ENCODE measurements around the gene FAM13A. TPM values are rescaled to one million over a fixed set of nuclear protein-coding genes. Genes with fewer than 3 reads are reported as not detected.

FAM13A gene
- total and polyA plus RNA-seq, 2 of the 8 experiments (the other 6 are each of a cell fraction or from before 2014, with no cell fraction given): 7.1 to 16.5 TPM

- CTCF ChIA-PET (ENCODE audit: partially characterized antibody): interaction anchor here (1.1 kb wide), 1 partner anchor 130 kb away, joined by 3 read pairs; no protein-coding TSS in a partner anchor
- TF ChIP-seq USF2 (IDR thresholded peaks at IDR 0.05; ENCODE audit: low read length) (no peak), TBP (IDR thresholded peaks at IDR 0.05; ENCODE audit: low read depth, low read length) (no peak), SP4 (IDR thresholded peaks at IDR 0.05; ENCODE audit: low read length) (no peak), TCF12 (IDR thresholded peaks at IDR 0.05; ENCODE audit: low read depth, low read length) (no peak), EP300 (IDR thresholded peaks at IDR 0.05; ENCODE audit: borderline replicate concordance in 1 of 2, low read depth in 2 of 2, low read length in 2 of 2) (no peak), SIX5 (IDR thresholded peaks at IDR 0.05; ENCODE audit: low read depth, low read length) (no peak), MAX (IDR thresholded peaks at IDR 0.05) (no peak), RBBP5 (IDR thresholded peaks at IDR 0.05; ENCODE audit: borderline replicate concordance, low read depth, low read length) (no peak), CBX8 (IDR thresholded peaks at IDR 0.05; ENCODE audit: borderline replicate concordance, low read depth, low read length) (no peak), TAF1 (IDR thresholded peaks at IDR 0.05; ENCODE audit: low read depth, low read length) (no peak), SIN3A (conservative IDR thresholded peaks at IDR 0.05 in 1 of 2, IDR thresholded peaks at IDR 0.05 in 1 of 2; ENCODE audit: low read depth in 1 of 2, low read length in 2 of 2) (no peak), SAP30 (IDR thresholded peaks at IDR 0.05; ENCODE audit: insufficient read depth, insufficient replicate concordance, low read length) (no peak), BRCA1 (IDR thresholded peaks at IDR 0.05; ENCODE audit: low read depth, low read length) (no peak)
Observed at GRCh38 chr4:88892646-88893045, 164.3 kb downstream of the FAM13A start.

More at GRCh38 chr4:88892646-88893045, 164.3 kb downstream of the FAM13A start:
- Histone ChIP-seq H3K14ac (ENCODE audit: insufficient read length) (no peak overlapping the region), H2BK12ac (ENCODE audit: low read depth, low read length) (no peak overlapping the region), H2BK15ac (ENCODE audit: low read length) (no peak overlapping the region), H3K23ac (ENCODE audit: insufficient read length) (no peak overlapping the region), H3K9ac (replicated peaks in 1 of 4; ENCODE audit: extremely low read depth in 1 of 4, low read depth in 3 of 4, low read length in 3 of 4) (no peak overlapping the region), H3K4me2 (ENCODE audit: insufficient read depth in 1 of 2, low read depth in 2 of 2, low read length in 2 of 2) (no peak overlapping the region), H4K91ac (replicated peaks; ENCODE audit: insufficient read length, low read length) (no peak overlapping the region), H2BK120ac (replicated peaks; ENCODE audit: low read depth, low read length) (no peak overlapping the region), H3K79me1 (ENCODE audit: low read depth, low read length) (no peaks in the 10 kb centered on the region), H4K20me1 (replicated peaks in 1 of 2; ENCODE audit: control insufficient read depth in 1 of 2, insufficient read depth in 2 of 2, low read length in 2 of 2) (no peaks in the 10 kb centered on the region), H3K27ac (ENCODE audit: low read depth, low read length) (no peak overlapping the region), H3K9me3 (ENCODE audit: insufficient read depth in 2 of 2, low read depth in 1 of 2, low read length in 1 of 2) (no peaks in the 10 kb centered on the region), H3K27me3 (replicated peaks in 1 of 4; ENCODE audit: control insufficient read depth in 3 of 4, extremely low read depth in 1 of 4, insufficient read depth in 3 of 4, low read length in 3 of 4) (peaks cover 0 to 2% (median 0%) of the 10 kb centered on the region in 4 experiments; a peak in 1 of 7 replicates), H2BK20ac (ENCODE audit: low read length) (no peak overlapping the region), H4K8ac (ENCODE audit: extremely low read depth, insufficient read depth, low read length) (no peak overlapping the region), H3K18ac (ENCODE audit: extremely low read depth, low read length) (no peak overlapping the region), H3K79me2 (ENCODE audit: control insufficient read depth in 1 of 2, insufficient read depth in 2 of 2, low read length in 2 of 2) (no peaks in the 10 kb centered on the region), H2AFZ (ENCODE audit: low read length) (no peak overlapping the region), H3K23me2 (ENCODE audit: low read depth, low read length) (no peaks in the 10 kb centered on the region; the same call in 1 of the 2 replicates), H2AK5ac (ENCODE audit: low read depth, low read length) (no peak overlapping the region), H3K36me3 (ENCODE audit: control insufficient read depth in 2 of 4, insufficient read depth in 4 of 4, low read length in 3 of 4) (no peaks in the 10 kb centered on the region), H3K4ac (replicated peaks; ENCODE audit: insufficient read length, low read depth, low read length) (no peak overlapping the region), H4K5ac (ENCODE audit: insufficient read length, low read depth, low read length) (no peak overlapping the region), H3K56ac (replicated peaks; ENCODE audit: insufficient read length, low read depth, low read length) (no peak overlapping the region), H3K4me3 (ENCODE audit: extremely low read depth in 1 of 4, insufficient read depth in 2 of 4, low read depth in 3 of 4, low read length in 4 of 4) (no peak overlapping the region), H3K4me1 (replicated peaks in 1 of 4; ENCODE audit: control insufficient read depth in 3 of 4, insufficient read depth in 4 of 4, low read length in 3 of 4) (0 out of 7 replicates have a peak, but pooled peaks cover 0 to 2% (median 0%) of the 10 kb centered on the region in 4 experiments), H2BK5ac (ENCODE audit: low read depth, low read length) (no peak overlapping the region)
- DNase-seq (ENCODE audit: low read depth in 1 of 2, low spot score in 2 of 2): no peak
- no peak for FAIRE-seq
- WGBS, 2 experiments (ENCODE audit: extremely low coverage in 1 of 2, insufficient coverage in 1 of 2, insufficient read length in 1 of 2, insufficient replicate concordance in 2 of 2, low coverage in 1 of 2, low lambda C conversion rate in 2 of 2, missing lambda C conversion rate in 1 of 2): 100% methylated on average over 1 of the region's 1 CpG; no CpG with 5 or more reads in 1 of the 2 experiments
- POLR2A ChIA-PET (ENCODE audit: partially characterized antibody): no interaction called here

All from H1 (cell line).